ENCODE data around the gene FAM228A. TPM values are rescaled to one million over a fixed set of nuclear protein-coding genes. Genes with fewer than 3 reads are reported as not detected.
"Not testable (repeated sequence)": the region's sequence is repeated elsewhere in the genome, so short reads cannot be mapped to it uniquely, and the experiment has no call there.

FAM228A gene
- total RNA-seq (2014; rRNA removed; shearing (Covaris generic)) = 0.25 and 0.49 TPM in 2 replicates
- total RNA-seq (2022) = 0.31 and 0.46 TPM in 2 replicates
- Bru-seq, nascent RNA = percentile 21 among the genes with signal in this experiment
- percentile 39 among the genes with signal in this experiment for BruChase-seq, experiment 1, labeled RNA remaining after a 6-hour chase
- percentile 36 among the genes with signal in this experiment for BruChase-seq, experiment 2, labeled RNA remaining after a 2-hour chase
- long read RNA-seq, partial matches to known transcripts = 0 of 1 reads
- long read RNA-seq, other reads (novel, unspliced or antisense) = 1 of 1 reads

GRCh38 chr2:24174851-24175277 lies at the start of gene FAM228A:
TSS of gene FAM228A (plus strand) at chr2:24175053. CDS start at chr2:24175481, 428 bp downstream.
- Histone ChIP-seq H3K9me2 (ENCODE audit: insufficient read depth, low read length) (no peaks in the 10 kb centered on the region), H3K4me3 (ENCODE audit: low read depth, low read length, poor library complexity, severe bottlenecking) (no peak within 1 kb of the TSS), H4K20me1 (ENCODE audit: insufficient read depth, low read length) (no peaks in the 10 kb centered on the region), H3K9me3 (ENCODE audit: low read length) (no peaks in the 10 kb centered on the region), H2AFZ (ENCODE audit: low read length) (no peak within 1 kb of the TSS), H3K79me2 (ENCODE audit: insufficient read depth, low read depth, low read length) (no peaks in the 10 kb centered on the region), H3K4me1 (ENCODE audit: insufficient read depth, low read length, poor library complexity, severe bottlenecking) (no peaks in the 10 kb centered on the region), H3K4me2 (ENCODE audit: low read length) (no peak within 1 kb of the TSS), H3K36me3 (ENCODE audit: insufficient read depth, low read length) (no peaks in the 10 kb centered on the region), H3K27ac (ENCODE audit: low read depth, low read length, poor library complexity, severe bottlenecking) (no peak within 1 kb of the TSS)
- ChIA-PET CTCF (ENCODE audit: unreplicated experiment) (no interaction called here), POLR2A (no interaction called here)
- intact Hi-C loops (cut with micrococcal nuclease; ENCODE audit: unreplicated experiment) = no loop called here
- no peak for TF ChIP-seq CTCF (conservative IDR thresholded peaks at IDR 0.05; ENCODE audit: low read length)
- no peak for TF ChIP-seq EZH2phosphoT487 (IDR thresholded peaks at IDR 0.05; ENCODE audit: borderline replicate concordance, low read depth, low read length)
- no TSS peak for BruUV-seq (replicated peaks)
- DNase-seq (ENCODE audit: low spot score) = no peak

DNA sequence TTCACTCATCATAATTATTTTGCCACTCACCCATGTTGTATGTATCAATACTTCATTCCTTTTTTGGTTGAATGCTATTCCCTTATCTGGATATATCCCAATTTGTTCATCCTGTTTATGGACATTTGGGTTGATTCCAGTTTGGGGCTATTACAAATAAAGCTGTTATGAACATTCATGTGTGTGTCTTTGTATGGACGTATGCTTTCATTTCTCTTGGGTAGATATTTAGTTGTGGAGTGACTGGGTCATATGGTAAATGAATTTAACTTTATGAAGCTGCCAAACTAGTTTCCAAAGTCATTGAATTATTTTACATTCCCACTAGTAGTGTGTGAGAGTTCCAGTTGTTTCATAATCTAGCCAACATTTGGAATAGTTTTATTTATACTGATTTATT lies 48.9 kb upstream of the FAM228A start:
- H3K4me3 ChIP-seq (ENCODE audit: low read depth, low read length, poor library complexity, severe bottlenecking) = no peak overlapping the region
- CTCF ChIA-PET (ENCODE audit: unreplicated experiment) = no interaction called here
- no peaks in the 10 kb centered on the region for H3K9me3 ChIP-seq (ENCODE audit: low read length)
- POLR2A ChIA-PET = no interaction called here
- H3K4me2 ChIP-seq (ENCODE audit: low read length) = no peak overlapping the region
- no peaks in the 10 kb centered on the region for H3K4me1 ChIP-seq (ENCODE audit: insufficient read depth, low read length, poor library complexity, severe bottlenecking)
- intact Hi-C loops (cut with micrococcal nuclease; ENCODE audit: unreplicated experiment) = no loop called here
- no peak overlapping the region for H2AFZ ChIP-seq (ENCODE audit: low read length)
- no peak for DNase-seq (ENCODE audit: low spot score)
- no TSS peak for BruUV-seq (replicated peaks)
- H3K27ac ChIP-seq (ENCODE audit: low read depth, low read length, poor library complexity, severe bottlenecking) = no peak overlapping the region
- no peaks in the 10 kb centered on the region for H4K20me1 ChIP-seq (ENCODE audit: insufficient read depth, low read length)
- H3K79me2 ChIP-seq (ENCODE audit: insufficient read depth, low read depth, low read length) = no peaks in the 10 kb centered on the region
- TF ChIP-seq EZH2phosphoT487 (IDR thresholded peaks at IDR 0.05; ENCODE audit: borderline replicate concordance, low read depth, low read length) (no peak), CTCF (conservative IDR thresholded peaks at IDR 0.05; ENCODE audit: low read length) (no peak)
- H3K9me2 ChIP-seq (ENCODE audit: insufficient read depth, low read length) = no peaks in the 10 kb centered on the region
- no peaks in the 10 kb centered on the region; the same call in 1 of the 2 replicates for H3K36me3 ChIP-seq (ENCODE audit: insufficient read depth, low read length)

- H3K9me3 ChIP-seq (ENCODE audit: low read length) = no peaks in the 10 kb centered on the region
- H3K9me2 ChIP-seq (ENCODE audit: insufficient read depth, low read length) = no peaks in the 10 kb centered on the region
- no peak overlapping the region for H3K4me3 ChIP-seq (ENCODE audit: low read depth, low read length, poor library complexity, severe bottlenecking)
- H3K4me2 ChIP-seq (ENCODE audit: low read length) = no peak overlapping the region
- CTCF ChIA-PET (ENCODE audit: unreplicated experiment) = no interaction called here
- H3K79me2 ChIP-seq (ENCODE audit: insufficient read depth, low read depth, low read length) = no peaks in the 10 kb centered on the region
- H2AFZ ChIP-seq (ENCODE audit: low read length) = no peak overlapping the region
- H4K20me1 ChIP-seq (ENCODE audit: insufficient read depth, low read length) = no peaks in the 10 kb centered on the region
- no peaks in the 10 kb centered on the region for H3K4me1 ChIP-seq (ENCODE audit: insufficient read depth, low read length, poor library complexity, severe bottlenecking)
- DNase-seq (ENCODE audit: low spot score) = no peak
- no TSS peak for BruUV-seq (replicated peaks)
- H3K27ac ChIP-seq (ENCODE audit: low read depth, low read length, poor library complexity, severe bottlenecking) = no peak overlapping the region
- TF ChIP-seq CTCF (conservative IDR thresholded peaks at IDR 0.05; ENCODE audit: low read length) (no peak), EZH2phosphoT487 (IDR thresholded peaks at IDR 0.05; ENCODE audit: borderline replicate concordance, low read depth, low read length) (no peak)
- no peaks in the 10 kb centered on the region for H3K36me3 ChIP-seq (ENCODE audit: insufficient read depth, low read length)
- intact Hi-C loops (cut with micrococcal nuclease; ENCODE audit: unreplicated experiment) = no loop called here
- POLR2A ChIA-PET = no interaction called here
Observed at GRCh38 chr2:24132543-24132942, 42.3 kb upstream of the FAM228A start.

- H3K79me2 ChIP-seq (ENCODE audit: insufficient read depth, low read depth, low read length); H3K36me3 ChIP-seq (ENCODE audit: insufficient read depth, low read length); H3K9me3 ChIP-seq (ENCODE audit: low read length); CTCF ChIA-PET (ENCODE audit: unreplicated experiment); H2AFZ ChIP-seq (ENCODE audit: low read length); H3K9me2 ChIP-seq (ENCODE audit: insufficient read depth, low read length); H4K20me1 ChIP-seq (ENCODE audit: insufficient read depth, low read length); intact Hi-C loops (cut with micrococcal nuclease; ENCODE audit: unreplicated experiment); H3K4me2 ChIP-seq (ENCODE audit: low read length); H3K4me1 ChIP-seq (ENCODE audit: insufficient read depth, low read length, poor library complexity, severe bottlenecking); BruUV-seq (replicated peaks); H3K27ac ChIP-seq (ENCODE audit: low read depth, low read length, poor library complexity, severe bottlenecking); DNase-seq (ENCODE audit: low spot score); H3K4me3 ChIP-seq (ENCODE audit: low read depth, low read length, poor library complexity, severe bottlenecking); POLR2A ChIA-PET: not testable (repeated sequence)
Observed at GRCh38 chr2:24140305-24140704, 34.5 kb upstream of the FAM228A start.
